Naive B cell (primary cell): Measurements from ENCODE around the gene ANO2. TPM values are rescaled to one million over a fixed set of nuclear protein-coding genes. Genes with fewer than 3 reads are reported as not detected.

Experiments
- ATAC-seq, 2 donors: fragments of 150-1000 bp; cut with Tn5 transposase; 2 replicates each; pipeline ENCODE4 v1.10.0; 2021; ENCODE audit warnings: low read depth in 2 of 2, mild to moderate bottlenecking in 2 of 2, moderate library complexity in 2 of 2
- DNase-seq: peaks from one replicate; pipeline ENCODE4 v3.0.0; 2022
- H3K27ac Mint-ChIP-seq, 6 donors: one replicate each; pipeline ENCODE4 v1.8.0; 2020 to 2022; ENCODE audit warnings: mild to moderate bottlenecking in 6 of 6, mixed read lengths in 6 of 6, moderate library complexity in 5 of 6, inconsistent platforms in 2 of 6
- H3K27me3 Mint-ChIP-seq, 3 donors: one replicate each; pipeline ENCODE4 v1.8.0; 2021 to 2022; ENCODE audit warnings: mixed read lengths in 3 of 3, mild to moderate bottlenecking in 1 of 3
- H3K36me3 Mint-ChIP-seq, 2 donors: one replicate each; pipeline ENCODE4 v1.8.0; 2020 to 2022; ENCODE audit warnings: mixed read lengths in 2 of 2, inconsistent platforms in 1 of 2, mild to moderate bottlenecking in 1 of 2
- H3K4me1 Mint-ChIP-seq, 3 donors: one replicate each; pipeline ENCODE4 v1.8.0; 2020 to 2022; ENCODE audit warnings: mixed read lengths in 3 of 3, inconsistent platforms in 1 of 3, mild to moderate bottlenecking in 1 of 3, moderate library complexity in 1 of 3
- H3K4me3 Mint-ChIP-seq, 8 donors: one replicate each; pipeline ENCODE4 v1.8.0; 2020 to 2022; ENCODE audit warnings: mild to moderate bottlenecking in 8 of 8, mixed read lengths in 8 of 8, moderate library complexity in 8 of 8, inconsistent platforms in 2 of 8
- H3K9me3 Mint-ChIP-seq, 7 donors: one replicate each; pipeline ENCODE4 v1.8.0; 2020 to 2022; ENCODE audit warnings: mixed read lengths in 7 of 7, mild to moderate bottlenecking in 5 of 7, inconsistent platforms in 2 of 7, moderate library complexity in 1 of 7
- polyA plus RNA-seq, 6 donors: library from polyadenylated mRNA; unstranded; fragments of 300-500 nt; fragmentation: Illumina TruSeq; gene quantifications; one replicate each; pipeline ENCODE4 v1.2.3, GENCODE V29; 2021; ENCODE audit warnings: low read depth in 6 of 6

Gene ANO2
- polyA plus RNA-seq = not detected

DNA sequence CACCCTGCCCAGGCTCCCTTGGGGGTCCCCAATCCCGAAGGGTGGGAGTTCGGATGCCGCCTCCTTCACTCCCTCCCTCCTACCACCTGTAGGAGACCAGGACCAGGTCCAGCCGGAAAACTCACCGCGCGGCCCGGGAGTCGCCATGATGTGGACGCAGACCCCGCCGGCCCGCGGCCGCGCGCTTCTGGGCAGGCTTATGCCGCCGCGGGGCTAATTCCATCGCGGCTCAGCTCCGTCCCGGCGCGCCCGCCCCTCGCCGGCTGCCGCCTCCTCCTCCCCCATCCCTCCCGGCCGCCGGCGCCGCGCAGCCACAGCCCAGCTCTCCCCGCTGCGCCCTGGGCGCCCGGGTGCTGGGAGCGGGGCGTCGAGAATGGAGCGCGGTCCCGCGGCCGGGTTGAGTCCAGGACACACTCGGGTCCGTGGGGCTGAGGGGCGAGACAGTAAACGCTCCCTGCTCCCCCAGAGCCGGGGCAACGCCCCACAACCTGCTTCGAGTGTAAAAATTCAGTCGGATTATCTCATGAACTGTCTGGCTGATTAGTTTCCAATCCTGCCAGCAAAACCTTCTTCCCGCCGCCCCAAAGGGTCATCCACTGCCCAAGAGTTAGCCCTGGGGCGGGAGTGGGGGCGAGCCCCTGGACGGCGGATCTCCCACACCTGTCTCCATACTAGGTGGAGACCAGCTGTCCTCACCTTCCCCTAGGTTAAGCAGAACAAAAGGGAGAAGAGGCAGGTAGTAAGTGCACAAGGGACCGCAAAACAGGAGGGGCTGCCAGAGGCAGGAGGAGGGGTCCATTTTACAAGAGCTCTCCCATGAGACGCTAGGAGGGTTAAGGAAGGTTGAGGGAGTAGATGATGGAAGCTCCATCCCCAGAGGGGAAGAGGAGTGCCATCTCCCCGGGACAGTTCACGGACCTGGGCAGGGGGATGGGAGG is at the start of gene ANO2:
ANO2 (minus strand) TSS at position 189 of the 938 bp plus-strand sequence; CDS start at position 147, 42 bp downstream.
- H3K4me3 Mint-ChIP-seq = no peak within 1 kb of the TSS
- ATAC-seq (no peak), DNase-seq (no peak)
- no peak within 1 kb of the TSS for H3K27ac Mint-ChIP-seq
- peaks cover 0 to 4% (median 0%) of the 10 kb centered on the region in 7 donors for H3K9me3 Mint-ChIP-seq
- H3K27me3 Mint-ChIP-seq = peaks cover 61 to 86% (median 77%) of the 10 kb centered on the region in 3 donors
- H3K36me3 Mint-ChIP-seq = peaks cover 0 to 10% of the 10 kb centered on the region in 2 donors
- peaks cover 0 to 2% (median 0%) of the 10 kb centered on the region in 3 donors for H3K4me1 Mint-ChIP-seq

DNA sequence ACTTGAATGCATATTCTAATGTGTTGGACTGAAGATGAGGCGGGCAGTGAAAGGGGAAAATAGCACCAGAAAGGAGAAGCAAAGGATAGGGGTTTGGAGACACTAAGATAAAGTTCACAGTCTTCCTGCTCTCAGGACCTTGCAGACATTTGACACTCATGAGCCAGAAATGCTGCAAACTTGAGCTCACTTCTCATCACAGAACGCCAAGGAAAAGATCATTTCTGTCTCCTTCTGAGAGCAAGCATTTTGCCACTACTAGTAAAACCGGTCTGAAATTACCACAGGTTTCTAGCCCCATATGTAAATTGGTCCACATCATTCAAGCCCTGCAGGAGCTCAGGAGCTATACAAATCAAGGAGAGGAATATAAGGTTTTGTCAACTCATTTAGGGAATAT is 44.6 kb upstream of the ANO2 start:
- Mint-ChIP-seq H3K4me3 (no peak overlapping the region), H3K27me3 (peaks cover 7 to 11% (median 9%) of the 10 kb centered on the region in 3 donors), H3K27ac (no peak overlapping the region), H3K4me1 (peaks cover 3 to 6% (median 3%) of the 10 kb centered on the region in 3 donors), H3K9me3 (no peaks in the 10 kb centered on the region), H3K36me3 (peaks cover 0 to 3% of the 10 kb centered on the region in 2 donors)
- no peak for ATAC-seq
- no peak for DNase-seq

DNA sequence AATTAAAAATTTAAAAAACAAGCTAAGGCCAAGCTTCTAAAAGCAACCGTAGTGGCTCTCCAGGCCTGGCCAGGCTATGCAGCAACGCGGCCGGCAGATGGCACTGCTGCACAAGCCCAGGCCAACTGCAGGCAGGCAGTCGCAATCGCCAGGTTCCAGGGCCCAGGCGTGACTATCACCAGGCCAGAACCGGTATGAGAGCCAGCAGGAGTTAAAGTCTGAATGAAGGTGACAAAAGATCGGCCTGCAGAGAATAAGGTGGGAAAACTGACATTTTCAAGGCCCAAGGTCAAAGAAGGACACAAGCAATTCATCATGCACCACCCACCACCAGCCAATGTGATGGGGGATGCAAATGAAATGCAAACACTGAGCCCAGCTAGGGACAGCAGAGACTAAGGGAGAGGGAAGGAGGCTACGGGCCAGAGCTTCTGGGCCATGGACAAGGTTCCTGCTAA is 43.6 kb upstream of the ANO2 start:
- peaks cover 0 to 3% (median under 1%) of the 10 kb centered on the region in 3 donors for H3K27me3 Mint-ChIP-seq
- H3K4me1 Mint-ChIP-seq = peaks cover 3 to 6% (median 3%) of the 10 kb centered on the region in 3 donors
- H3K9me3 Mint-ChIP-seq = no peaks in the 10 kb centered on the region
- peaks cover 0 to 3% of the 10 kb centered on the region in 2 donors for H3K36me3 Mint-ChIP-seq
- ATAC-seq = peak; percentile 77 to 83
- H3K4me3 Mint-ChIP-seq = no peak overlapping the region
- H3K27ac Mint-ChIP-seq = no peak overlapping the region
- peak; percentile 54 for DNase-seq

DNA sequence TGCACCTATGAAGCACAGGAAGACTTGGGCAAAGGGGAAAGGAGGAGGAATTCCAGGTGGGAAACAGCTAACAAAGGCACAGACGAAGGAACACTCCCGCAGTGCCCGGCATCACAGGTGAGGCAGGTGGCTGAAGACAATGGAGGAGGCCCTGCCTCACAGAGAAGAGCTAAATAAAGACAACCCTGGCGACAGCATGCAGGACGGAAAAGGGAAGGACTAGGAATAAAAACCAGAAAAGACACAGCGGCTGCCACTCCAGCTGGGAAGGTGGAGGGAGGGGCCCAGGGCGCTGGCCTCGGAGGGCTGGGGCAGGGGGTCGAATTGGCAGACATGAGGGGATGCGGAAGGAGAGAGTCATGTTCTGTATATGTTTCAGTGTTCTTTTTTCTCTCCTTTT is 43.0 kb upstream of the ANO2 start:
- no peak for ATAC-seq
- Mint-ChIP-seq H3K4me1 (peaks cover 3 to 6% (median 3%) of the 10 kb centered on the region in 3 donors), H3K27ac (no peak overlapping the region), H3K27me3 (peaks cover 0 to 3% (median 0%) of the 10 kb centered on the region in 3 donors), H3K36me3 (peaks cover 0 to 3% of the 10 kb centered on the region in 2 donors), H3K9me3 (no peaks in the 10 kb centered on the region), H3K4me3 (no peak overlapping the region)
- DNase-seq = no peak

DNA sequence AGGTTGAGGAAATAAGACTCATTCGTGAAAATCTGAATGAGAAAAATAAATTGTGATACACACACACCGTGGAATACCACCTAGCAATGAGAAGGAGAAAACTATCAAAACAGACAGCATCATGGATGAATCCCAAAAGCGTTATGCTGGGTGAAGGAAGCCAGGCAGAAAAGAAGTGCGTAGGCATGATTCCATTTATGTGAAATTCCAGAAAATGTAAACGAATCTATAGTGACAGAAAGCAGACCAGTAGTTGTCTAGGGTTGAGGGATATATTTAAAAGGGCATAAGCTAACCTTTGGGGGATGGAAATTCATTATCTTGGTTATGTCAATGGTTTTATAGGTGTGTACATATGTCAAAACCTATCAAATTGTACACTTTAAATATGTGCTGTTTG is 42.5 kb upstream of the ANO2 start:
- Mint-ChIP-seq H3K4me3 (no peak overlapping the region), H3K36me3 (peaks cover 0 to 3% of the 10 kb centered on the region in 2 donors), H3K4me1 (peaks cover 3 to 6% (median 3%) of the 10 kb centered on the region in 3 donors), H3K27me3 (peaks cover 0 to 6% (median 0%) of the 10 kb centered on the region in 3 donors), H3K27ac (no peak overlapping the region), H3K9me3 (no peaks in the 10 kb centered on the region)
- DNase-seq (no peak), ATAC-seq (no peak)

DNA sequence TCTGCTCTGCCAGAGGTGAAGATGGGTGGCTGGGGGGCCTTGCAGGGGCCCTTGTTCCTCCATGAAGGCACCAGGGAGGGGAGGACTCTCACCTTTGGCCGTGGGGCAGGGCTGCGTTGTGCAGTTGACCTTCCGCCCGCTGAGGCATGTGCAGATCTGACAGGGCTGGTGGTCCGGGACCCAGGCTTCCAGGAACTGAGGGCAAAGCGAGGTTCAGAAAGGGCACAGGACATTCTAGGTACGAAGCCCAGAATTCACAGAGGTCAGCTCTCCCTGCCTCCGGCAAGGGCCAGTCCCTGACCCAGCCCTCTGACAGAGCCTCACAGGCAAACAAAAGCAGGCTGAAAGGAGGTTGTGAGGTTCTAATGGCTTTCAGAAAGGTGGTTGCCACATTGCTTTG is 40.4 kb upstream of the ANO2 start:
- Mint-ChIP-seq H3K27me3 (peaks cover 3 to 8% (median 6%) of the 10 kb centered on the region in 3 donors), H3K4me3 (no peak overlapping the region), H3K27ac (peak overlapping the region in 1 of 6 donors; percentile 58), H3K36me3 (peaks cover 0 to 3% of the 10 kb centered on the region in 2 donors), H3K4me1 (peaks cover 3 to 6% (median 3%) of the 10 kb centered on the region in 3 donors), H3K9me3 (no peaks in the 10 kb centered on the region)
- DNase-seq (no peak), ATAC-seq (no peak)

DNA sequence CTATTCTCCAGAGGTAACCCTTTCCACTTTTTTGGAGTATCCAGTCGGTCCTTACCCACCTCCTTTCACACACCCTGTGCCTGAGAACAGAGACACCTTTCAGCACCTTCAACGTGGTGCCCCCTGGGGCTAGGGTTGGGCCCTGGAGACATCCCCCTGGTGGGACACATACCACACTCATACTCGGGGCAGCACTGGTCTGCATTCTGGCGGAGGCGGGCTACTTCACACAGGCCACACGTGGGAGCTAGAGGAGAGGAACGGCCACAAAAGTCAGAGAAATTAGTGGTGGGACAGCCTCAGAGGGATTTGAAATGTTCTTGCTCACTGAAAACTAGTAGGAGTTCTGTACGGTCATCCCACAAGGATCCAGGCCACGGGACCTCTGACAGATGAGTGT is 39.8 kb upstream of the ANO2 start:
- DNase-seq = no peak
- H3K36me3 Mint-ChIP-seq = peaks cover 0 to 3% of the 10 kb centered on the region in 2 donors
- H3K4me3 Mint-ChIP-seq = no peak overlapping the region
- H3K9me3 Mint-ChIP-seq = no peaks in the 10 kb centered on the region
- H3K4me1 Mint-ChIP-seq = peaks cover 3 to 6% (median 3%) of the 10 kb centered on the region in 3 donors
- H3K27me3 Mint-ChIP-seq = peaks cover 6 to 8% (median 6%) of the 10 kb centered on the region in 3 donors
- ATAC-seq = no peak
- no peak overlapping the region for H3K27ac Mint-ChIP-seq

DNA sequence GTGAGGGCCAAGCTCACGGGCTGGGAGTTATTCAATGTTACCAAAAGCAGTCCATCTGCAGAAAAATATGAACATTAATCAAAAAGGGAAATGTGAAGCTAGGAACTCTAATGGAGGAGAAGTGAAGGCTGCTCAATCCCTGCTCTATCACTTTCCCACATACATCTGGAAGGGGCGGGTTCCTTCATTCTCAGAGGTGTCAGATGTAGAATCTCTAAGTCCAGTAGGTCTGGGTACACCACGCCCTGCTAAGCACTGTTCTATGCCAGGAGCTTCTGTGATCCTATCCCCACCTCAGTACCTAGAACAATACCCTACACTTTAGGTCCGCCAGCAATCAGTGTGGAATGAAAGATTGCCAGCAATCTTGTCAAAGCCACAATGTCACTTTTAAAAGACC is 37.0 kb upstream of the ANO2 start:
- no peaks in the 10 kb centered on the region for H3K4me1 Mint-ChIP-seq
- no peak overlapping the region for H3K4me3 Mint-ChIP-seq

DNA sequence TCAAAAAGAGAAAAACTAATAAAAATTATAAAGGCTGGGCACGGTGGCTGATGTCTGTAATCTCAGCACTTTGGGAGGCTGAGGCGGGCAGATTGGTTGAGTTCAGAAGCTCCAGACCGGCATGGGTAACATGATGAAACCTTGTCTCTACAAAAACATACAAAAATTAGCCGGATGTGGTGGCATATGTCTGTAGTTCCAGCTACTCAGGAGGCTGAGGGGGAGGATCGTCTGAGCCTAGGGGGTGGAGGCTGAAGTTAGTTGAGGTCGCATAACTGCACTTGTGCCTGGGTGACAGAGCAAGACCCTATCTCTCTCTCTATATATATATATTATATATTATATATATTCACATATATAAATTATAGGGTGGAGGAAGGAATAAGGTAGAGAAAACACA is 32.5 kb upstream of the ANO2 start:
- no peak for ATAC-seq
- peaks cover 29 to 46% (median 35%) of the 10 kb centered on the region in 3 donors for H3K27me3 Mint-ChIP-seq

More for the DNA sequence above, 37.0 kb upstream of the ANO2 start:
- Mint-ChIP-seq H3K27ac (no peak overlapping the region), H3K9me3 (no peaks in the 10 kb centered on the region), H3K36me3 (no peaks in the 10 kb centered on the region), H3K27me3 (peaks cover 6 to 8% (median 6%) of the 10 kb centered on the region in 3 donors)
- ATAC-seq (no peak), DNase-seq (no peak)

DNA sequence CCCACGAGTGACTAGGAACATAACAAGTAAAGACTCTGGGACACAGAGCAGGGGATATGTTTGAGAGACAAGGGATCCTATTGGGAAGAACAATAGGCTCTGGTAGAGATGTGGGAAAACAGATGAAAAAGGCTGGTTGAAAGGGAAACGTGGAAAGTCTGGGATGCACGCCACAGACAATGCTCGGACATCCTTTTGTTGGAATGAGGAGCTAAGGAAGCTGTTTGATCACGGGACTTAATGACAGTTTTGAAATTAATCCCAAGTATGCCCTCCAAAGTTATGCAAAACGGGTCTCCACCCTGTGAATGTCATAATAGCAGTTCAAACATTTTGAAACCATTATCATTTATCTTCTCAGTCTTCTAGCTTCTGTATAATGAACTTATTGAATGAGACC is 31.7 kb upstream of the ANO2 start:
- Mint-ChIP-seq H3K27me3 (peaks cover 31 to 46% (median 33%) of the 10 kb centered on the region in 3 donors), H3K9me3 (no peaks in the 10 kb centered on the region), H3K36me3 (no peaks in the 10 kb centered on the region), H3K4me1 (no peaks in the 10 kb centered on the region), H3K27ac (no peak overlapping the region), H3K4me3 (no peak overlapping the region)
- no peak for ATAC-seq
- no peak for DNase-seq

More for the DNA sequence above, 32.5 kb upstream of the ANO2 start:
- no peak for DNase-seq
- Mint-ChIP-seq H3K4me1 (no peaks in the 10 kb centered on the region), H3K36me3 (no peaks in the 10 kb centered on the region), H3K9me3 (no peaks in the 10 kb centered on the region), H3K4me3 (no peak overlapping the region), H3K27ac (no peak overlapping the region)

DNA sequence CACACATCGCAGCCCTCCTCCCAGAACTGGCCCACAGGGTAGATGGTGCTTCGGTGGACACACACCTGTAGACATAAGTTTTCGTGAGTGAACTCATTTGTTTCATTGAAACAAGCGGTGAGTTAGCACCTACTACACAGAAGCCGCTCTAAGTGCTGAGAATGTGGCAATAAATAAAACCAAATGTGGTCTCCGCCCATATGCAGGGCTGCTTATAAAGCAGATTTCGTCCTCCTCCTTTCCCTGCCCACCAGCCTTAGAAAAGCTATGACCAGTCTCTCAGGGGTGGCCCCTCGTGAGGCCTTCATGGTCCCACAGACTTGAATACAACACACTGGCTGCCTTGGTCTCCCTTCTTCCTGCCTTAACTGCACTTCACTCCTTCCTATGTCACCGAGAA is 31.1 kb upstream of the ANO2 start:
- no peaks in the 10 kb centered on the region for H3K9me3 Mint-ChIP-seq
- ATAC-seq = no peak
- no peak overlapping the region for H3K4me3 Mint-ChIP-seq
- no peaks in the 10 kb centered on the region for H3K4me1 Mint-ChIP-seq
- H3K27ac Mint-ChIP-seq = no peak overlapping the region
- no peaks in the 10 kb centered on the region for H3K36me3 Mint-ChIP-seq
- H3K27me3 Mint-ChIP-seq = peaks cover 31 to 46% (median 33%) of the 10 kb centered on the region in 3 donors
- no peak for DNase-seq

DNA sequence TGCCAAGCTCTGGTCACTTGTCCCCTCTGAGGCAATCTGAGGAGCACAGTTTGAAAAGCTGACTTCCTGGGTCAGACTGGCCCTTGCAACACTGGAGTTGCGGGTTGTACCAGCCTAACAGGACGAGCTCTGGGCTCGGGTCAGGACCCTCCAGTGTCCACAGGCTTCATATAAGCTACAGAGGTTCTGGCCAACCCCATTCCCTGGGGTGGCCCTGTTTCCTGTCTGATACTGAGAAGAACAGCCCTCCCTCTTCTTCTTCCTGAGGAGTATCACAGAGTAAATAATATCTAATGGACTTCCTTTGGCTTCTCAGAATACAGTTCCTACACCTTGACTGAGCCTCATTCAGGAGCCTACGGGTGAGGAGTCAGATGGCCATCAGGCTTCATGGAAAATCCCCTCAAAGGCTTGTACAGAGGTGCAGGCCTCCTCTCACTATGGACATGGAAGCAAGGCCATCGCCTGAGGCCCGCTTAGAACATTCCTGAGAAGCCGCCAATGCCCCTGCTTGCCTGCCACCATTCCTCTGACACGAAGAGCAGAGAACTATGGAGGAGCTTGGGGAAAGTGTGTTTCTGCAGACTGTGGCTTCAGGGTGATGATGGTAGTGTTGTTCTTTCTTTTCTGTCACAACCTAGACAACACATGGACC is 28.5 kb upstream of the ANO2 start:
- Mint-ChIP-seq H3K4me1 (no peaks in the 10 kb centered on the region), H3K36me3 (no peaks in the 10 kb centered on the region), H3K27ac (no peak overlapping the region), H3K27me3 (peaks cover 33 to 54% (median 42%) of the 10 kb centered on the region in 3 donors), H3K9me3 (no peaks in the 10 kb centered on the region), H3K4me3 (no peak overlapping the region)
- no peak for DNase-seq
- no peak for ATAC-seq

DNA sequence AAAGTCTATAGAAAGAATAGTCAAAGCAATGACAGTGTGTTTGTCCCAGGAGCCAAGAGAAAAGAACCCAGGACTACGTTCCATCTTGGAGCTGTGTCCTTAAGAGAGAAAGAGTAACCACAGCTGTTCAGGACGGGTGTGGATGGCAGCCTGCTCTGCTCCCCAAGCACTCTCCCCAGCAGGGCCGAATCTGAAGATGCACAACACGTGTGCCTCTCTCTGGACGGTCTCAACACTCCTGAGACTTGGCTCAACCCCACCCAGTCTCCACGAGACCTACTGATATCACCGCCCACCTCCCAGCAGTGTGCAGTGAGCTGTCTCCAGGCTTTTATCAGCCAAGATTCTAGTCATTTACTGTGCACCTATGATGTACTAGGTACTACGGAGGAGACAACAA is 27.3 kb upstream of the ANO2 start:
- no peak for DNase-seq
- no peak for ATAC-seq
- Mint-ChIP-seq H3K27ac (peak overlapping the region in 1 of 6 donors; percentile 6), H3K4me3 (no peak overlapping the region), H3K27me3 (peaks cover 33 to 61% (median 42%) of the 10 kb centered on the region in 3 donors), H3K9me3 (no peaks in the 10 kb centered on the region), H3K4me1 (no peaks in the 10 kb centered on the region), H3K36me3 (no peaks in the 10 kb centered on the region)
